AG08396 (cell line): Measurements from ENCODE around the gene UPB1.

Source experiments
- DNase-seq: peaks from one replicate; pipeline ENCODE4 v3.0.0; 2012; ENCODE audit warnings: low spot score, mixed read lengths

The UPB1 gene

DNA sequence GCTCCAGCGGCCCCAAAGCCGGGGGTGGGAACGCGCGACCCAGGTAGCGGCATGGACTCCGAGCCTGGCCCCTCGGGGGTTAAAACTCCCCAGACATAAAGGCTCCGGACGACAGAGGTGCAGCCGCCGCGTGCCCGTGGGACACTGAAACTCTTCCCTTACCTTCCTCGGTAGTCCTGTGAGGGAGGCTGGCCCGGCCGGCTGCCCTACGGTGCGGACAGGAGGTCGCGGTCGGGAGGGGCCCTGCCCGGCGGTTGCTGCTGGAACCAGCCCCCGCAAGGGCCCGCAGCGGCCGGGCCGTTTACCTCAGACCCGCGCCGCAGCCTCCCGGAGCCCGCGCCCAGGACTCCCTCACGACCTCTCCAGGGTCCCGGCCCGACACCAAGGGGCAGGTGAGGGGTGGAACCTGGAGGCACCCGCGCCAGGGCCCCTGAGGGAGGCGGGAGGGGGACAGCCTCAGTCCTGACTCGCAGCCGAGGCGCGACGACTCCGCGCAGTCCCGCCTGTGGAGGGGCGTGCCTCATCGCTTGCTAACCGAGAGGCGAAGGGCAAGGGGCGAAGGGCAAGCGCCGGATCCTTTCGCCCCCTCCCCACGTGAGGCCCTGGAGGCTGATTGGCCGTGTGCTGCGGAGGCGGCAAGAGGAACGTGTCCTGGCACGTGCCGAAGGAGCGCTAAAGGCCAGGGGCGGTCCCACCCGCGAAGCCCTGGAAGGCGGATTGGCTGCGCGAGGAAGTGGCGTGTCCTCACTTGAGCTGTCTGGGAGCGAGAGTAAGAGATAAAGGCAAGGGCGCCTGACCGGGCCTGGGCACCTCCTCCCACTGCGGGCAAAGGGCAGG is at the start of gene UPB1:
Gene UPB1 (plus strand): TSS at position 805 of the 837 bp plus-strand sequence. CDS start 72 bp downstream, outside the sequence.
- no peak for DNase-seq

DNA sequence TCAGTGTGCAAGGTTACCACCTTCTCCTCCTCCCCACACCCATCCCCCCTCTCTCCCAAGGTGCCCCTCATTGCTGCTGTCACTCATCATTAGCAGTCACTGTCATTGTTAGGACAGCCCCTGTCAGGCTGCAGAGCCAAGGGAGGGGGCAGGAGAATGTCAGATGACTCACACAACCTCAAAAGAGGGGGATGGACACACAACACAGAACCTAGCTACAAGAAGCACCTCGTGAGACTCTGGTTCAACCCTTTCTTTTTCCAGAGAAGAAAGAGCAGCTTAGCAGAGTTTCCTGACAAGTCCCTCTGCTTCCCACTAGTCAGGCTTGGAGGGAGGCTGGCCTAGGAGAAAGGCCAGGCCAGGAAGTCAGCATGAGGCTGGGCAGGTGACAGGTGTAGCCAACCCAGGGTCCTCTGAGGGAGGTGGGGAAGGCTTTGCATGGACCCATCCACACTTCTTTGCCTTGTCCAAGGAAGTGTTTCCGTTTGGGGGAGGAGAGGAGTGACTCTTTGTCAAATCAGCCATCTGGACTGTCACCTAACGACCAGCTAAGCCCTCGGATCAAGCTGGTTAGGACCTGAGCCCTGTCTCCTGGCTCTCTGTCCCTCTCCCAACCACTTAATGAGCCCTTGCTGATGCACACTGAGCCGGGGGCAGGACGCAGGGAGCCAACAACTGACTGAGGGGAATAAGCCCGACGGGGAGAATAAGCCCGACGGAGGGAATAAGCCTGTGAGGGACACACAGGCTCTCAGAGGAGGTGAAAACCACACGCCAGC is 49.5 kb upstream of the UPB1 start:
- DNase-seq, result no peak

DNA sequence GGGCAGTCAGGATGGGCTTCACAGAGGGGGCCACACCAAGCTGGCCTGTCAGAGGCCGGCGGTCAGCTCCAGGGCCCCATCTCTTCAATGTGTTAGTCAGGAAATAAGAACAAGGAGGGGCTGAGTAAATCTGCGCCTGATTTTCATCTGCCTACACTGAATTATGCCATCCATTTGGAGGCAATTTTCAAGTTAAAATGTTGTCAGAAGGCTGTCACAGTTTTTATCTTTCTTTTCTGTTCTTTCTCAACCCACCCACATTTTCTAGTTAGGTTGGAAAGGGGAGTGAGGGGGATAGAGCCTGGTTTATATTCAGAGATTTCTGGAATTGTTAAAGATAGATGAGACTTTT is 48.9 kb upstream of the UPB1 start:
- no peak for DNase-seq

DNA sequence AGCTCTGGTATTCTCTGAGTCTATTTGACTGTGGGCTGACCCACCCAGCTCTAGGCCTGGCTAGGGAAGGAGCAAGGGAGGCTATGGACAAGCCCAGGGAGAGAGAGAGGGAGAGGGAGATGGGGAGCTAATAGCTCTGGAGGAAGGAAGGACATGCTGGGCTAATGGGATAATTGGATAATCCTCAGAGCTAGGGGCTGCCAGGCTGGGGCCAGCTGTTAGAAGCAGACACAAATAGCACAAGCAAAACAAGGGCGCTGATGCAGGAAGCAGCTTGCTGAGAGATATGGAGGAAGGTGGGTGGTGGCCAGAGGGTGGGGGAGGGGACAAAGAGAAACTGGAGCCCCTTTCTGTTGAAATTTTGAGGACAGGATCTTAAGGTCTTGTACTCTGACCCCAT is 44.5 kb upstream of the UPB1 start:
- DNase-seq, result no peak

DNA sequence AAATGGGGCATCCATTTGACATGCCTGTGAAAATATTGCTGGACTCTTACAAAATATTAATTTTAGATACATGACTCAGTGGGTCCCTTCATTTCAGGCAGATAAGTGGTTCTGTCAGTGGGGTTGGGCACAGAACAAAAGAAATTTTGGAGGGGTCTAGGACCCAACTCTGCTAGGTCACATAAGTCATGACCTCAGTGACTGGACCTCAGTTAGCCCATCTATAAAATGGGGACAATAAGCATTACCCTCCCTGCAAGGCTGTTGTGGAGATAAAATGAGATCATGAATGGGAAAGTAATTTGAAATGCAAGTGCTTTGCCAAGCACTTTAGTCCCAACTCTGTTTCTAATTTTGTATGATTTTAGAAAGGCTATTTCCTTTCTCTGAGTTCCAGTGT is 44.0 kb upstream of the UPB1 start:
- DNase-seq, result no peak

DNA sequence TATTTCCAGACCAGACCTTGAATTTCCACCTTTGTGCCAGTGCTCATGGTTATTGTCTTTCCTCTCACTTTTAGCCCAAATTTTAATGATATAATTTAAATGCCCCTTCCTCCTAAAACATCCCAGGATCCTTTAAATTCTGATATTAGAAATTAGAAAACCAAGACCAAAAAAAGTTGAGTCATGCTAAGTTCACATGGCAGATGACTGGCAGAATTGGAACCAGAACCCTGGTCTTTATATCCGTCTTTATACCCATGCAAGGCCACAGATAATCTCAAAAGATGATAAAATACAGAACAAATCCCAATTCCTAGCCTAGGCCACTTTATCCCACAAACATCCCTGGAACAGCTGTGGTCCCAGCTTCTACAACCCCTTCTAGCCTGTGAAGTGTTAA is 41.3 kb upstream of the UPB1 start:
- DNase-seq, result no peak

DNA sequence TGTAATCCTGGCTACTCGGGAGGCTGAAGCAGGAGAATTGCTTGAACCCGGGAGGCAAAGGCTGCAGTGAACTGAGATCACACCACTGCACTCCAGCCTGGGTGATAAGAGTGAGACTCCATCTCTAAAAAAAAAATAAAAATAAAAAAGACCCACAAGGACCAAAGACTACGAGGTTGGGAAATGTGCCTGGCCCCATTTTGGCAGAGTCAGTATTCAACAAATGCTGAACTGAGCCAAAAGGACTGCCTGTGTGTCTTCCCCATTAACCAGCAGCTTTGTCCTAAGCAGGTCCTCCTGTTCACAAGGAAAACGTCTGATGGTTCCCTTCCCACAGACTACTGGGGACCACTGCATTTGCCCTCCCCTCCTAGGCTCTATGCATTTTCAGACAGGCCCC is 40.1 kb upstream of the UPB1 start:
- no peak for DNase-seq

DNA sequence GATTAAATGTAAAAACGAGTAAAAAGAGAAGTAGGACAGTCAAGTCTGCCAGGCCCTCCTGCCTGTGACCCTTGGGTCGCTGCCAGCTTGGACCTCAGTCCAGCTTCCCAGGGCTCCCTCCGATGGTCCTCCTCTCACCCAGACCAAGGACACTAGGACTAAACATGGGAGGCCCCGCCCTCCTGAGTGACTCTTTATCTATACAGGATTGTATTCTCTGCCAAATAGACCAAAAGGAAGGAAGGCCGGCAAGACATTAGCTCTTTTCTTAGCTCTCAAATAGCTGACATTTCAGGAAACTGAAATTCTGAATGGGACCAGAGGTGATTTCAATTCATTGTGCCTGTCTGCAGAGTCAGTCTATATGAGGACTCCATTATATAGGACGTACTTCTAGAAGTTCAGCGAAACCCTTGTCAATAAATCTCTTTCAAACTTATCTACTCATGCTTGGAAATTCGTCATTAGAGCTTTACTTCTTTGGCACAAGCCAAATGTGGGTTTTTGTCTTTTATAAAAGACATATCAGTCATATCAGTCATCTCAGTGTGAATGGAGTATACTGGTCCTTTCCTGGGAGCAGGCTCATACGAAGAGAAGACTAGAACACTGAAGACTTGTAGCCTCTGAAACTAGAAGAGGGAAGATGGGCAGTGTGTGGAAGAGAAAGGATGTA is 39.2 kb upstream of the UPB1 start:
- no peak for DNase-seq

DNA sequence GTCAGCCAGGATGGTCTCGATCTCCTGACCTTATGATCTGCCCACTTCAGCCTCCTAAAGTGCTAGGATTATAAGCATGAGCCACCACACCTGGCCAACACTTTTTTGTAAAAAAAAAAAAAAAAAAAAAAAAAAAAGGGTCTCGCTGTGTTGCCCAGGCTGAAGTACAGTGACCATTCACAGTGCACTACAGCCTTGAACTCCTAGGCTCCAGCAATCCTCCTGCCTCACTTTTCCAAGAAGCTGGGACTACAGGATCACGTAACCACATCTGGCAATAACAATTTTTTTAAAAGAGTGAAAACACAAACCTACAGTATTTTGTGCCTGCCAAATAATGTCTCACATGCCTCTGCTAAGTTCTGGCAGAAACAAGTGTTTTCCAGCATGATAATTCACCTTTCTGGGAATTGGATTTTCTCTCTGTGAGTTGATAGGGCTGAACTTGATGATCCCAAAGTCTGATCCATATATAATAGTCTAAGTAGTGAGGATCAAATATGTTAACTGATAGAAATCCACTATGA is 37.2 kb upstream of the UPB1 start:
- no peak for DNase-seq

DNA sequence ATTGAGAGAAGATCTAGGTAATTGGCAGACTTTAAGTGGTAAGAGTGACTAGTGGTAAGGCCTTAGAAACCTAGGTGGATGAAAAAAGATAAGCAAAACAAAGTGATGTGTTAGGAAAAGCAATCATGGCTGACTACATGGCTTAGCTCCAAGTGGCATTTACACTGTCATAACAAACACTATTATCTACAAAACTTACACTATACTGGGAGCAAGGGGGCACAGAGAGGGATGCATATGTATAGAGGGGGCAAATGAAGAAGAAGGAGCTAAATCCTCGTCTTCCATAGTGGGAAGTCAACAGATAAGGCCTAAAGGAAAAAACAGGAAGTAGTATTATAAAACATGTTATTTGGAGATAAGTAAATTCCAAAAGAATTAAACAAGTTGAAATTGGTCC is 35.2 kb upstream of the UPB1 start:
- DNase-seq, result no peak

DNA sequence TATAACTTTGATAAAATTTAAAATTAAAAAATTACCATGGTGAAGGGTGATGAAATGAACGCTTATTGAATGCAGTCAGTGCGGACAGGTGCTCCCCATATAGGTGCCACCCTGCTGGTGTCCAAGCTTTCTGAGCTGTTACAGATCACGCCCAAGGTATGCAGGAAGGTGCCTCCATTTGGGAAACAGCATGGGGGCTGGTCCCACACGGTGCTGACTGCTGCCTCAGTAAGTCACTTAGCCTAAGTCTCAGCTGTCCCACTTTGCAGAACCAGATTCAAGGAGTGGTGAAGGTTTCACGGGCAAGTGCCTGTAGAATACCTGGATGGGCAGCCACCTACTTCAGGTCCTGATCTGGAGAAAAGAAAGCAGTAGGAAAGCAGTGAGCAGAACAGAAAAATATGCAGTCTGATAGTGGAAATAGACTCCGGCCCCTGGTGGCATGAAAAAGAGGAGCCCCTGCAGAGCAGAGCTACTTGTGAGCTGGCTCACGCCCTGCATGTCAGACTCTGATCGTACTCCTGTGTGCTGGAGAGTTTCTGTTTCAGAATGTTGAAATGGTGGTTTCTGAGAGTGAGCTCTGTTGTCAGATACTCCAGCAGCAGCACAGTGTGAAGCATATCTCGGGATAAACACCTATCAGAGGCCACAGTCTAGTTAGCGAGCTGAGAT is 34.6 kb upstream of the UPB1 start:
- no peak for DNase-seq

DNA sequence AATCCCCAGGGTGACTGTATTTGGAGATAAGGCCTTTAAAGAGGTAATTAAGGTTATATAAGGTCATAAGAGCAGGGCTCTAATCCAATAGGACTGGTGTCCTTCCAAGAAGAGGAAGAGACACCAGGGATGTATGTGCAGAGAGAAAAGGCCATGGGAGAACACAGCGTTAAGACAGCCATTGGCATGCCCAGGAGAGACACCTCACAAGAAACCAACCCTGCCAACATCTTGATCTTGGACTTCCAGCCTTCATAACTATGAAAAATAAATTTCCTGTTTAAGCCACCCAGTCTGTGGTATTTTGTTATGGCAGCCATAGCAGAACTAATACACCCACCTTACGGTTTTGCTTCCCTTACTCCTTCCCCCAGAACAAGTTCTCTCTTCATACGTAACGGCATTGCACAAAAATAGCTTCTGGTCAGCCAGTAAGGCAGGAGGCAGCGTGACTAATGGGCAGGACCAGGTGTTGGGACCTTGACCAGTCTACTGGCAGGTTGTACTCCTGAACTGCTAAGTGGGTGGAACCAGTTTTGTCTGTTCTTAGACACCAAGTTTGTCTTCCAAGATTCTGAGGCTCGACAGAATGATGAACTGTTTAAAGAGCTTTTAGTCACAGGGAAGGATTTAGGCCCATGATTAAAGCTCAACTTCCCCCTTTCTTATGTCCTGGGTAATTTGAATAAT is 31.9 kb upstream of the UPB1 start:
- no peak for DNase-seq

DNA sequence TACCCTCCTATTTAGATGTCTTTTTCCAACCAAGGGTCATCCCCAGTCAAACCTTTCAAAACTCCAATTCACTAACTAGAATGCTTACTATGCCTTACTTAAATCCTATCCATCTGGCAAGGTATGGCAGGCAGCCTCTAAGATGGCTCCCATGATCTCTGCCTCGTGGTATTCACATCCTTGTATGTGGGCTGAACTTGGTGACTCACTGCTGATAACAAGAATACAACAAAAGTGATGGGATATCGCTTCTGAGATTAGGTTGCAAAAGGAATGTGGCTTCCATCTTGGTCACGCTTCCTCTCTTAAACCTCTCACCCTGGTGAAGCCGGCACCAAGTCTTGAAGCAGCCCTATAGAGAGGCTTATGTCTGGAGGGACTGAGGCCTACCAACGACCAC is 29.6 kb upstream of the UPB1 start:
- no peak for DNase-seq

DNA sequence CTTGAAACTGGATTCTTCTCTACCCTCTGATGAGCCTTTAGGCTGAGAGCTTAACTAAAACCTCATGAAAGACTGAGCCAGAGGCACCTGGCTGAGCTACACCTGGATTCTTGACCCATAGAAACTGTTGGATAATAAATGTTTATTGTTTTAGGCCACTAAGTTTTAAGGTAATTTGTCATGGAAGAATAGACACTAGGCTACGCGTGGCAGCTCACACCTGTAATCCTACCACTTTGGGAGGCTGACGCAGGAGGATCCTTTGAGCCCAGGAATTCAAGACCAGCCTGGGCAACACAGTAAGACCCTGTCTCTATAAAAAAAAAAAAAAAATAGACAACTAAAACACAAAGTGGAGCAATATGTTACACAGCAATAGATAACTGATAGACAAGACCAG is 29.2 kb upstream of the UPB1 start:
- no peak for DNase-seq

DNA sequence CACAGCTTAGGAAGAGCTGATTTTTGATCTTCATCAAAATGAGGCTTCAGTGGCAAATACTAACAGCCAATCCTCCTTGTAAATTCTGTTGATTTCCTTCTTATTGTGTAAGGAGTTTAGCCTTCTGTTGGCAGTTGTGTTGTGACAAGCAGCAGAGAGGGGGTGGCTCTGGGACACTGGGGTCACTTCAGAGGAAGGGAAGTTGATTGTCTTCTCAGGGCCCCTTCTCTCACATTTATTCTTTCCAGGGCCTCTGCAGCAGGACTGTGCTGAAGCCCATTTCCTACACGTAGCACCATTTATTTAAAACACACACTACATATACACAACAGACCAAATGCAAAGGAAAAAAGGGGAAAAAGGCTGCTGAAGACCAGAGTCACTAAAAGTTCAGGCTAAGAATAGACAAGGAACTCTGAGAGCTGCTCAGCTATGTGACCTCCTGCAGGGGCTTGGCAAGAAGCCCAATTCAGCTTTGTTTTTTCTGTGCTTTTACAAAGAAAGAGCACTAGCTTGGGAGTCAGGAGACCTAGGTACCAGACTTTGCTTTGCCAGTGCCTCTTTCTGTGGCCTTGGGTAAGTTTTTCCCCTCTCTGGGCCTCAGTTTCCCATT is 28.3 kb upstream of the UPB1 start:
- DNase-seq, result peak; percentile 58

DNA sequence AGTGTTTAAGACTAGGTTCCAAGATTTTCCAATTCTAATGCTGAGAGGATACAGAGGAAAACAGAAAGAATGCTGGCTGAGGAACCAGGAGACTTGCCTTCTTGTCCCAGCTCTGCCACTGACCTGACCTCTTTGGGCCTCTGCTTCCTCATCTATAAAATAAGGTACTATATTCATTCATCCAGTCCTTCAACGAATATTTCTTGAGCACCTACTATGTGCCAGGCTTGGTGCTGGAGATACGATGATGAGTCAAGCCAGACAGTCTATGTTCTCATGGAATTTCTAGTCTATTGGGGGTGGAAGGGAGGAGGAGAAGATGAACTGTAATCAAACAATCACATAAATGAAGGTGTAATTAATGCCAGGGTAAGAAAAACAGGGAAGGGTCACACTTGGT is 27.8 kb upstream of the UPB1 start:
- no peak for DNase-seq

DNA sequence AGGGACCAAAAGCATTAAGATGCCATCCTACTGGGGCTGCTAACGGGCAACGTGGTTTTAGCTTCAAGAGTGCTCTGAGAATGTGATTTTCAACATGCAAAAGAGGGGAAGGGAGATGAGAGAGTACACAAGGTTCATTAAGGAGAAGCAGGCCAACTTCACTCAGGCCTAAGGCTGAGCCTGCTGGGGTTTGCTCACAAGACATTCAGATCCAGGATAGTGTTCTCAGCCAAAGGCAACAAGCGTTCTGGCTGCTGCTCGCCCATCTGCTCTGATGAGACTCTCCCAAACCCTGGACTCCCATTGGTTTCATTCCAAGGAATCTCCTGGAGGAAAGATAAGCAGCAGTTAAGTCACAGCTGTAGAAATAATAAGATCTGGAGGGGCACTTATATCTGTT is 23.6 kb upstream of the UPB1 start:
- DNase-seq, result no peak

DNA sequence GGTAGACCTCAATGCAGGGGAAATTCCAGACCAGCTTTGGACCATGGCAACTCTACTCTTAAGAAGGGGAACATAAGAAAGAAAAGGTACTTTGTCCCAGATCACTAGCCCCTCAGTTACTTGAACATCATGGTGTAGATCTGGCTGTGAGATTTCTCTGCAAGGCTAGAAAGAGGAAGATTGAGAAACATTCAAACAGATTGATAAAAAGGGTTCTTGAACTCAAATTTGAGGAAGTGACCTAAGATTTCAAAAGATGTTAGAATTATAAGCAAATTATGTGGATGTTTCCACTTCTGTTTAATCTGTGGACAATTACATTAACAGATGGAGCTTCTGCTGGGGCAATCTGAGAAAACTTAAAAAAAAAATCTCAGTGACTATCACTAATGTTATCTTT is 21.8 kb upstream of the UPB1 start:
- no peak for DNase-seq

DNA sequence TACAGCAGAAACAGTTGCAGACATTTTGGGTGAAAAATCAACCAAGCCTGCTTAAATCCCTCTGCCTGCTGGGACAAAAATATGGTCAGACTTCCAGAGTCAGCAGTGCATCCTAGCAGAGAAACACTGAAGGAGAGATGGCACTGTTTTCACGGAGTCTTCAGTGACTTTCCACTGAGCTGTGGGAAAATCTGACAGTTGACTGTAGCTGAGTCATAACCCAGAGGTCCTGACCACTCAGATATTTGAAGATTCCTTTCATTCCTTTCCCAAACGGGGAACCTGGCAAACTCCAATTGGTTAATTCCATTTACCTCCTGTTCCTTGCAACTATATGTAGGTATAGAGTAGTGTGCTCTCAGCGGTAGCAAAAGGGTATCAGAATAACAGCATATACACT is 20.9 kb upstream of the UPB1 start:
- peak; percentile 77 for DNase-seq

DNA sequence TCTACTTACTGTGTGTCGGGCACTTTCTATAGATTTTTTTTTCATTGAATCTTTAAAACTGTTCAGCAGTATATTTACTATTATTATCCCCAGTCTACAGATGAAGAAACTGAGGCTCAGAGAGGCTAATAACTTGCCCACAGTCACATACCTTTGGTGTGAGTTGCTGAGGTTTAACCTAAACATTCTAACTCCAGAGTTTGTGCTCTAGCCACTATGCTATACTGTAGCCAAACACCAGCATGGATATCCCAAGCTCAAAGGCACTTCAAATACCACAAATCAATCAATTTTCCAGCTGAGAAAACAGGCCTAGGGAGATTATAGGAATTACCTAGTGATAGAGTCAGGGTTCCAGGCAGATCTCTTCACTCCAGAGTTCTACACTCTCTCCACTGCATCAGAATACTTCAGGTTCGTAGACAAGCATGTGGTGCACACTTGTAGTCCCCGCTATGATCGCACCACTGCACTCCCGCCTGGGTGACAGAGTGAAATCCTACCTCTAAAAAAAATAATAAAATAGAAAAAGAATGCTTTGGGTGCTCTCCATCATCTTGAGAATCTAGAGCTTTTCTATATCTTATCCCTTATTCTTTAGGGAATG is 20.4 kb upstream of the UPB1 start:
- no peak for DNase-seq

DNA sequence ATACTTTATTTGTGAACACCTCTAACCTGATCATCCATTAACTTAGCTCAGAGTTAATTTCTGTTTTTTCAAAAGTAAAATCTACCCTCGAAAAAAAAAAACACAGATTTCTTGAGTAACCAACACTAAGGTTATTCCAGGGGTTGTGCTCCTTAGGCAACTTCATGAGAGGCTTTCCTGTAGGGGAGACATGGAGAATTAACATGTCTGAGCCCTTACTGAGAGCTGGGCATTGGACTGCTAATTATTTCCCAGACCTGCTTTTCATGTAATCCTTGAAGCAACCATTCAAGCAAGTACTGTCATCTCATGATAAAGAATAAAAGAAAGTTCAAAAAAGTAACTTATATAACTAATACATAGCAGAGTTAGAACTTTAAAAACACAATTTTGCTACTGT is 13.5 kb upstream of the UPB1 start:
- DNase-seq, result no peak
